Trophoblast cell (in vitro differentiated cells and primary cell): ENCODE results near the gene PFN4.

Experiments used
- DNase-seq, 2 donors: peaks; one replicate each; pipeline ENCODE4 v3.0.0-alpha.2; 2016
- H2AFZ ChIP-seq: 2 replicates; pipeline ENCODE4 v1.6.1; 2013; ENCODE audit warnings: low read length, moderate library complexity, mild to moderate bottlenecking; ENCODE audit not compliant: insufficient read depth, poor library complexity
- H2AK5ac ChIP-seq: 2 replicates; pipeline ENCODE4 v1.6.1; 2013; ENCODE audit warnings: mild to moderate bottlenecking, low read length
- H2BK120ac ChIP-seq: 2 replicates; pipeline ENCODE4 v1.6.1; 2013; ENCODE audit warnings: low read length, mild to moderate bottlenecking, moderate library complexity; ENCODE audit not compliant: insufficient read depth, poor library complexity
- H2BK12ac ChIP-seq: 2 replicates; pipeline ENCODE4 v1.6.1; 2013; ENCODE audit warnings: mild to moderate bottlenecking, low read length, moderate library complexity
- H2BK5ac ChIP-seq: 2 replicates; pipeline ENCODE4 v1.6.1; 2013; ENCODE audit warnings: low read length, low read depth, moderate library complexity, mild to moderate bottlenecking; ENCODE audit not compliant: poor library complexity
- H3K14ac ChIP-seq: 2 replicates; pipeline ENCODE4 v1.6.1; 2013; ENCODE audit warnings: mild to moderate bottlenecking, low read length
- H3K18ac ChIP-seq: 2 replicates; pipeline ENCODE4 v1.6.1; 2013; ENCODE audit warnings: mild to moderate bottlenecking, low read length
- H3K23ac ChIP-seq: 2 replicates; pipeline ENCODE4 v1.6.1; 2013; ENCODE audit warnings: low read length
- H3K27ac ChIP-seq: 2 replicates; pipeline ENCODE4 v1.5.1; 2013; ENCODE audit warnings: low read depth, mild to moderate bottlenecking, inconsistent platforms, low read length, moderate library complexity
- H3K27me3 ChIP-seq: 2 replicates; pipeline ENCODE4 v1.6.1; 2013; ENCODE audit warnings: inconsistent platforms, mild to moderate bottlenecking, low read length, moderate library complexity; ENCODE audit not compliant: insufficient read depth
- H3K36me3 ChIP-seq, 2 experiments: 1 replicate in 1 of 2; 2 replicates in 1 of 2; pipeline ENCODE4 v1.6.1; 2013; ENCODE audit warnings: low read length in 2 of 2, mild to moderate bottlenecking in 2 of 2, moderate library complexity in 1 of 2; ENCODE audit not compliant: insufficient read depth in 2 of 2, control insufficient read depth in 1 of 2
- H3K4ac ChIP-seq: 2 replicates; pipeline ENCODE4 v1.6.1; 2013; ENCODE audit warnings: low read depth, mild to moderate bottlenecking, low read length, moderate library complexity
- H3K4me1 ChIP-seq, 2 experiments: 1 replicate in 1 of 2; 2 replicates in 1 of 2; pipeline ENCODE4 v1.6.1; 2013; ENCODE audit warnings: low read length in 2 of 2, mild to moderate bottlenecking in 2 of 2, moderate library complexity in 1 of 2; ENCODE audit not compliant: insufficient read depth in 2 of 2, control insufficient read depth in 1 of 2
- H3K4me2 ChIP-seq: 2 replicates; pipeline ENCODE4 v1.6.1; 2013; ENCODE audit warnings: inconsistent platforms, mild to moderate bottlenecking, low read length, moderate library complexity
- H3K4me3 ChIP-seq: 2 replicates; pipeline ENCODE4 v1.5.1; 2013; ENCODE audit warnings: mild to moderate bottlenecking, low read depth, low read length, inconsistent platforms
- H3K79me1 ChIP-seq: one replicate; pipeline ENCODE4 v1.6.1; 2013; ENCODE audit warnings: low read length
- H3K79me2 ChIP-seq: 2 replicates; pipeline ENCODE4 v1.6.1; 2013; ENCODE audit warnings: low read length, mild to moderate bottlenecking; ENCODE audit not compliant: control insufficient read depth, insufficient read depth, poor library complexity
- H3K9ac ChIP-seq: 2 replicates; pipeline ENCODE4 v1.6.1; 2013; ENCODE audit warnings: mild to moderate bottlenecking, low read length
- H3K9me3 ChIP-seq: 2 replicates; pipeline ENCODE4 v1.6.1; 2013; ENCODE audit warnings: low read depth, mild to moderate bottlenecking, control low read depth, inconsistent platforms, low read length; ENCODE audit not compliant: insufficient read depth
- H4K12ac ChIP-seq: 2 replicates; pipeline ENCODE4 v1.6.1; 2013; ENCODE audit warnings: low read depth, mild to moderate bottlenecking, low read length, moderate library complexity
- H4K8ac ChIP-seq: 2 replicates; pipeline ENCODE4 v1.6.1; 2013; ENCODE audit warnings: low read depth, mild to moderate bottlenecking, low read length, moderate library complexity
- H4K91ac ChIP-seq: one replicate; pipeline ENCODE4 v1.6.1; 2013; ENCODE audit warnings: low read depth, mild to moderate bottlenecking, low read length, moderate library complexity
- WGBS: extraction: QIAGEN DNeasy Blood & Tissue Kit; methylation state at CpG from one replicate; pipeline ENCODE4 v1.1.7; 2013; ENCODE audit warnings: missing lambda C conversion rate; ENCODE audit not compliant: insufficient read length, insufficient coverage; ENCODE audit errors: extremely low coverage; 5-methylcytosine and 5-hydroxymethylcytosine counted together

Gene PFN4

GRCh38 chr2:24082787-24083566 lies 40.2 kb downstream of the PFN4 start:
- WGBS, result no CpG with 5 or more reads among the region's 8 CpGs
- no peak overlapping the region for H3K4me3 ChIP-seq
- H2AK5ac ChIP-seq, result peak overlapping the region; percentile 42

GRCh38 chr2:24080701-24081100 lies 42.4 kb downstream of the PFN4 start:
- Histone ChIP-seq H3K27ac (no peak overlapping the region), H3K4me2 (no peak overlapping the region), H3K23ac (no peak overlapping the region), H3K79me2 (peaks cover 7% of the 10 kb centered on the region), H2AFZ (no peak overlapping the region), H3K18ac (no peak overlapping the region), H3K9ac (no peak overlapping the region), H4K8ac (no peak overlapping the region), H3K9me3 (no peaks in the 10 kb centered on the region), H2BK12ac (no peak overlapping the region), H4K12ac (no peak overlapping the region), H3K4ac (no peak overlapping the region), H2AK5ac (no peak overlapping the region), H3K4me1 (peaks cover 7 to 11% of the 10 kb centered on the region in 2 experiments), H3K79me1 (peaks cover 22% of the 10 kb centered on the region), H3K27me3 (no peaks in the 10 kb centered on the region), H2BK5ac (no peak overlapping the region), H3K4me3 (no peak overlapping the region), H3K36me3 (peaks cover 7 to 22% of the 10 kb centered on the region in 2 experiments), H3K14ac (no peak overlapping the region), H4K91ac (no peak overlapping the region), H2BK120ac (no peak overlapping the region)
- no peak for DNase-seq
- WGBS, result no CpG with 5 or more reads among the region's 2 CpGs

More at GRCh38 chr2:24082787-24083566, 40.2 kb downstream of the PFN4 start:
- peak overlapping the region; percentile 85 for H3K27ac ChIP-seq
- no peak overlapping the region for H3K23ac ChIP-seq
- H3K4me1 ChIP-seq, result peaks cover 7% of the 10 kb centered on the region in 2 experiments
- peak overlapping the region; percentile 46 for H2BK12ac ChIP-seq
- H3K9ac ChIP-seq, result peak overlapping the region; percentile 76
- peak overlapping the region; percentile 64 for H4K8ac ChIP-seq
- H4K12ac ChIP-seq, result peak overlapping the region; percentile 60
- H3K79me2 ChIP-seq, result peaks cover 4% of the 10 kb centered on the region
- peak overlapping the region; percentile 26 for H3K18ac ChIP-seq
- H3K27me3 ChIP-seq, result no peaks in the 10 kb centered on the region
- peak overlapping the region; percentile 5 for H3K14ac ChIP-seq
- peak overlapping the region; percentile 8 for H2BK5ac ChIP-seq
- peak overlapping the region; percentile 85 for H4K91ac ChIP-seq
- H2BK120ac ChIP-seq, result peak overlapping the region; percentile 7
- H3K4ac ChIP-seq, result peak overlapping the region; percentile 23
- no peaks in the 10 kb centered on the region for H3K9me3 ChIP-seq
- no peak for DNase-seq
- peaks cover 7 to 22% of the 10 kb centered on the region in 2 experiments for H3K36me3 ChIP-seq
- H2AFZ ChIP-seq, result no peak overlapping the region
- peaks cover 14% of the 10 kb centered on the region for H3K79me1 ChIP-seq
- H3K4me2 ChIP-seq, result peak overlapping the region; percentile 92

- no CpG with 5 or more reads among the region's 2 CpGs for WGBS
- H3K36me3 ChIP-seq, result peaks cover 8 to 23% of the 10 kb centered on the region in 2 experiments
These were observed 45.3 kb downstream of the PFN4 start for GRCh38 chr2:24077879-24078278.

GRCh38 chr2:24077535-24077877 lies 45.6 kb downstream of the PFN4 start:
- Histone ChIP-seq H2AFZ (peak overlapping the region; percentile 17), H3K18ac (no peak overlapping the region), H2BK120ac (no peak overlapping the region), H3K4me3 (peak overlapping the region; percentile 79), H2BK5ac (no peak overlapping the region), H3K9me3 (no peaks in the 10 kb centered on the region), H3K27ac (peak overlapping the region; percentile 50), H3K79me2 (peaks cover 3% of the 10 kb centered on the region), H3K36me3 (peaks cover 5 to 22% of the 10 kb centered on the region in 2 experiments), H3K9ac (peak overlapping the region; percentile 74), H3K27me3 (no peaks in the 10 kb centered on the region), H3K4me2 (peak overlapping the region; percentile 93), H3K4me1 (peaks cover 0 to 6% of the 10 kb centered on the region in 2 experiments), H3K23ac (no peak overlapping the region), H2AK5ac (no peak overlapping the region), H3K4ac (peak overlapping the region; percentile 13), H4K12ac (peak overlapping the region; percentile 56), H3K79me1 (peaks cover 8% of the 10 kb centered on the region), H4K91ac (peak overlapping the region; percentile 41), H4K8ac (peak overlapping the region; percentile 86), H2BK12ac (no peak overlapping the region), H3K14ac (peak overlapping the region; percentile 38)
- no CpG with 5 or more reads among the region's 9 CpGs for WGBS
- DNase-seq, result no peak

More at GRCh38 chr2:24077879-24078278, 45.3 kb downstream of the PFN4 start:
- Histone ChIP-seq H3K4me2 (peak overlapping the region; percentile 93), H3K18ac (no peak overlapping the region), H3K27ac (no peak overlapping the region), H3K79me1 (peaks cover 8% of the 10 kb centered on the region), H3K4me3 (no peak overlapping the region), H4K12ac (no peak overlapping the region), H3K4me1 (peaks cover 0 to 6% of the 10 kb centered on the region in 2 experiments), H2BK12ac (no peak overlapping the region), H2AFZ (no peak overlapping the region), H3K9me3 (no peaks in the 10 kb centered on the region), H3K27me3 (no peaks in the 10 kb centered on the region), H4K91ac (no peak overlapping the region), H3K14ac (no peak overlapping the region), H3K79me2 (peaks cover 3% of the 10 kb centered on the region), H2BK120ac (no peak overlapping the region), H4K8ac (no peak overlapping the region), H2AK5ac (no peak overlapping the region), H3K9ac (peak overlapping the region; percentile 50), H3K23ac (no peak overlapping the region), H3K4ac (no peak overlapping the region), H2BK5ac (no peak overlapping the region)
- DNase-seq, result no peak
